A673 (cell line): ENCODE data around the gene DLG2.

Experiments
- EZH2 ChIP-seq: fragments of 200-600 bp; sonication (generic); IDR thresholded peaks from 2 replicates; pipeline ENCODE4 v1.6.1; 2017; ENCODE audit warnings: borderline replicate concordance, low read depth, mild to moderate bottlenecking, mixed read lengths, antibody characterized with exemption, low read length; ENCODE audit not compliant: poor library complexity, severe bottlenecking
- TF ChIP-seq, protein P1 (sequence below): fragments of 300-800, 200-600 bp; sonication (generic); conservative IDR thresholded peaks from 2 replicates; pipeline ENCODE4 v1.5.1; 2017; ENCODE audit warnings: low read depth, mild to moderate bottlenecking, antibody characterized with exemption, low read length, moderate library complexity, mixed read lengths

DNA sequence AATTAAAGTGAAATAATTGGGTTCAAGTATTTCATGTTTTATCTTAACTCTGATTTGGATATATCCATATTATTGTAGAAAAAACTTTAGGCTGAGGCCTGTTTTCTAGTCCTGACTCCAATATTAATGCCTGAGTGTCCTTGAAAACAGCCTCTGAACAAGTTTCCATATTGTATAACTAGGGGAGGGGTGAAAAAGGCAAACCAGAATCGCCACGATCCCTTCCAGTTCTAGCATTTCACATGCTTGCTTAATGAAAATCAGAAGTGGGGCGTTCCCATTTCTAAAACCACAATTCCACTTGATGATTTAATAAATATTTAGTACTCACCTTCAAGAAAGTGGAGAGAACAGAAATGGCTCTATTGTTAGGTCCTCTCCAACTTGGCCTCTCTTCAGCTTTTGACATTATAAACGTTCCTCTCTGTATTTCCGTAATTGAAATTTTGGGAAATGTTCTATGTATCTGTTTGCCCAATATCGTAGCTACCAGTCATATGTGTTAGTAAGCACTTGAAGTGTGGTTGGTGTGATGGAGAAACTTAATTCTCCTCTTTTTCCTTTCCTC, 1779.6 kb downstream of the DLG2 start:
- TF ChIP-seq, protein P1, sequence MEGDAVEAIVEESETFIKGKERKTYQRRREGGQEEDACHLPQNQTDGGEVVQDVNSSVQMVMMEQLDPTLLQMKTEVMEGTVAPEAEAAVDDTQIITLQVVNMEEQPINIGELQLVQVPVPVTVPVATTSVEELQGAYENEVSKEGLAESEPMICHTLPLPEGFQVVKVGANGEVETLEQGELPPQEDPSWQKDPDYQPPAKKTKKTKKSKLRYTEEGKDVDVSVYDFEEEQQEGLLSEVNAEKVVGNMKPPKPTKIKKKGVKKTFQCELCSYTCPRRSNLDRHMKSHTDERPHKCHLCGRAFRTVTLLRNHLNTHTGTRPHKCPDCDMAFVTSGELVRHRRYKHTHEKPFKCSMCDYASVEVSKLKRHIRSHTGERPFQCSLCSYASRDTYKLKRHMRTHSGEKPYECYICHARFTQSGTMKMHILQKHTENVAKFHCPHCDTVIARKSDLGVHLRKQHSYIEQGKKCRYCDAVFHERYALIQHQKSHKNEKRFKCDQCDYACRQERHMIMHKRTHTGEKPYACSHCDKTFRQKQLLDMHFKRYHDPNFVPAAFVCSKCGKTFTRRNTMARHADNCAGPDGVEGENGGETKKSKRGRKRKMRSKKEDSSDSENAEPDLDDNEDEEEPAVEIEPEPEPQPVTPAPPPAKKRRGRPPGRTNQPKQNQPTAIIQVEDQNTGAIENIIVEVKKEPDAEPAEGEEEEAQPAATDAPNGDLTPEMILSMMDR = no peak
- no peak for TF ChIP-seq EZH2
